ENCODE results near the gene ACAA2. TPM values are rescaled to one million over a fixed set of nuclear protein-coding genes. Genes with fewer than 3 reads are reported as not detected.
"Not testable (repeated sequence)": the region's sequence is repeated elsewhere in the genome, so short reads cannot be mapped to it uniquely, and the experiment has no call there.

ACAA2 gene
- polyA plus RNA-seq, 3 donors = 20.8 to 109 (median 97.6) TPM

- 96% methylated on average over 5 of the region's 29 CpGs for WGBS (ENCODE audit: insufficient coverage)
- H3K27me3 Mint-ChIP-seq (ENCODE audit: low read depth in 3 of 3); H2AFZ ChIP-seq (ENCODE audit: insufficient read depth, low read depth, low read length, poor library complexity, severe bottlenecking); H3K9me3 Mint-ChIP-seq; H3K27ac Mint-ChIP-seq; H3K27ac ChIP-seq (ENCODE audit: low read depth in 1 of 2, low read length in 2 of 2); H3K27me3 ChIP-seq (ENCODE audit: control insufficient read depth in 2 of 2, insufficient read depth in 2 of 2, low read length in 2 of 2); H3K4me3 ChIP-seq (replicated peaks in 1 of 3; ENCODE audit: low read depth in 2 of 3, low read length in 3 of 3); H3K9me3 ChIP-seq (replicated peaks in 1 of 2; ENCODE audit: control insufficient read depth in 1 of 2, insufficient read depth in 1 of 2, low read length in 2 of 2); DNase-seq; intact Hi-C loops (cut with micrococcal nuclease); H3K4me1 Mint-ChIP-seq; H3K4me2 ChIP-seq (replicated peaks; ENCODE audit: extremely low read depth, low read length, poor library complexity, severe bottlenecking); H3K4me3 Mint-ChIP-seq; H3K9ac ChIP-seq (ENCODE audit: insufficient read depth, low read length, poor library complexity, severe bottlenecking); H3K4me1 ChIP-seq (ENCODE audit: control insufficient read depth in 1 of 2, insufficient read depth in 2 of 2, low read length in 2 of 2): not testable (repeated sequence)
- Histone ChIP-seq H3K36me3 (replicated peaks in 1 of 2; ENCODE audit: control insufficient read depth in 1 of 2, insufficient read depth in 2 of 2, low read length in 2 of 2) (peaks cover 40 to 60% of the 10 kb centered on the region in 2 donors), H3K79me2 (ENCODE audit: insufficient read depth, low read length) (peaks cover 13% of the 10 kb centered on the region), H4K20me1 (ENCODE audit: insufficient read depth, low read length) (peaks cover 15% of the 10 kb centered on the region)
- H3K36me3 Mint-ChIP-seq = peaks cover 52 to 61% of the 10 kb centered on the region in 2 donors
Observed at GRCh38 chr18:49799806-49800205, 13.5 kb downstream of the ACAA2 start.

GRCh38 chr18:49798001-49798400 is 15.3 kb downstream of the ACAA2 start:
- no peaks in the 10 kb centered on the region for H3K4me1 ChIP-seq (ENCODE audit: control insufficient read depth in 1 of 2, insufficient read depth in 2 of 2, low read length in 2 of 2)
- no peak for DNase-seq
- Mint-ChIP-seq H3K9me3 (peaks cover 0 to 5% (median 0%) of the 10 kb centered on the region in 7 donors), H3K4me1 (no peaks in the 10 kb centered on the region), H3K27ac (no peak overlapping the region), H3K36me3 (peaks cover 64 to 77% of the 10 kb centered on the region in 2 donors), H3K4me3 (no peak overlapping the region), H3K27me3 (ENCODE audit: low read depth in 3 of 3) (no peaks in the 10 kb centered on the region)
- no peaks in the 10 kb centered on the region for H3K9me3 ChIP-seq (replicated peaks in 1 of 2; ENCODE audit: control insufficient read depth in 1 of 2, insufficient read depth in 1 of 2, low read length in 2 of 2)
- no peak overlapping the region for H3K4me2 ChIP-seq (replicated peaks; ENCODE audit: extremely low read depth, low read length, poor library complexity, severe bottlenecking)
- H3K79me2 ChIP-seq (ENCODE audit: insufficient read depth, low read length) = no peaks in the 10 kb centered on the region
- no peak for TF ChIP-seq CTCF (IDR thresholded peaks at IDR 0.05)
- H3K4me3 ChIP-seq (replicated peaks in 1 of 3; ENCODE audit: low read depth in 2 of 3, low read length in 3 of 3) = no peak overlapping the region
- H3K27me3 ChIP-seq (ENCODE audit: control insufficient read depth in 2 of 2, insufficient read depth in 2 of 2, low read length in 2 of 2) = no peaks in the 10 kb centered on the region
- H2AFZ ChIP-seq (ENCODE audit: insufficient read depth, low read depth, low read length, poor library complexity, severe bottlenecking) = no peak overlapping the region
- H3K36me3 ChIP-seq (replicated peaks in 1 of 2; ENCODE audit: control insufficient read depth in 1 of 2, insufficient read depth in 2 of 2, low read length in 2 of 2) = peaks cover 50 to 77% of the 10 kb centered on the region in 2 donors
- intact Hi-C loops (cut with micrococcal nuclease) = no loop called here
- no CpG with 5 or more reads among the region's 4 CpGs for WGBS (ENCODE audit: insufficient coverage)
- no peak overlapping the region for H3K9ac ChIP-seq (ENCODE audit: insufficient read depth, low read length, poor library complexity, severe bottlenecking)
- peaks cover 5% of the 10 kb centered on the region for H4K20me1 ChIP-seq (ENCODE audit: insufficient read depth, low read length)
- H3K27ac ChIP-seq (ENCODE audit: low read depth in 1 of 2, low read length in 2 of 2) = no peak overlapping the region
